GM18868 (cell line): ENCODE measurements around the gene RAB33B.
A peak's percentile ranks its signal among the peaks of the same experiment; 100 is the strongest.
"Not testable (repeated sequence)": the region's sequence is repeated elsewhere in the genome, so short reads cannot be mapped to it uniquely, and the experiment has no call there.

Experiments used
- ATAC-seq: cut with Tn5 transposase; IDR thresholded peaks from one replicate; pipeline ENCODE4 v1.9.1; 2021; ENCODE audit warnings: mild to moderate bottlenecking, moderate library complexity; ENCODE audit not compliant: unreplicated experiment

The RAB33B gene

DNA sequence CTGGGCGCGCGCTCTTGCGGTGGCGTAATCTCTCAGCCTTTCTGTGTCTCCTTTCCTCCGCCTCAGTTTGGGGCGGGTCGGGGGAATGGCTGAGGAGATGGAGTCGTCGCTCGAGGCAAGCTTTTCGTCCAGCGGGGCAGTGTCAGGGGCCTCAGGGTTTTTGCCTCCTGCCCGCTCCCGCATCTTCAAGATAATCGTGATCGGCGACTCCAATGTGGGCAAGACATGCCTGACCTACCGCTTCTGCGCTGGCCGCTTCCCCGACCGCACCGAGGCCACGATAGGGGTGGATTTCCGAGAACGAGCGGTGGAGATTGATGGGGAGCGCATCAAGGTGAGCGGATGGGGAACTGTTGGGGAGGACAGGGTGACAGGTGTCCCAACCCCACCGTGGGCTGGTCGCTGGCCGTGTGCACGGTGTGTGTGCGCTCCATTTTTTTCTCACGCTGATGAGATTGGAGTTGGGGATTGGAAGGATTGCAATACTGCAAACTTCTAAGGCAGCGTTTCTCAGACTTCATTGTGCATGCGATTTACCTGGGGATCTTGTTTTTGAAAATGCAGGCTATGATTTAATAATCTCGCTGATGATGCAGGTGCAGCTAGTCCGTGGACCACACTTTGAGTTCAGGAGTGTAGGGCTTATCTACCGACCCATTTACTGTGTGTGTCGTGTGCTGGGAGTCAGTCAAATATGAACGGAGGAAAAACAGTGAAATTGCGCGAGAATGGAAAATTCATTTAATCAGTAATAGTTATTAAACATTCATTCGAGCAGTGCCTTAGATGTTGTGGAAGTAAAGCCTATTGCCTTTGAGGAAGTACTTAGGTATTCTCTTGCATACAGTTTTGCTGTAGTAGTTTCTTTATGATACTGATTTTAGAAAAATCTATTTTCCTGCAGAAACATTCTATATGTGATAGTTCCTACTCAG is at the start of gene RAB33B:
RAB33B (plus strand) TSS at position 11 of the 935 bp plus-strand sequence; CDS start at position 86, 75 bp downstream.
- ATAC-seq: peak; percentile 3

DNA sequence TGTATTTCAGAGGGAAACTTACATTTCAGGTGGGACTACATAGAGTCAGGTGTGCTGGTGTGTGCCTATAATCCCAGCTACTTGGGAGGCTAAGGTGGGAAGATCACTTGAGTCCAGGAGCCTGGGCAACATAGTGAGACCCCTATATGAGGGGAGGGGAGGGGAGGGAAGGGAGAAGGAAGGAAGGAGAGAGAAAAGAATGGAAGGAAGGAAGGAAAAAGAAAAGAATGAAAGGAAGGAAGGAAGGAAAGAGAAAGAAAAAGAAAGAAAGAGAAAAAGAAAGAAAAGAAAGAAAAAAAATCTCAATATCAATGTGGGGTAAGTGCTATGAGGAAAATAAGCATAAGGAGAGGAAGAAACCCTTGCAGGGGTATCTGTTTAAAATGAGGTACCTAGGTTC is 43.6 kb upstream of the RAB33B start:
- ATAC-seq: no peak

DNA sequence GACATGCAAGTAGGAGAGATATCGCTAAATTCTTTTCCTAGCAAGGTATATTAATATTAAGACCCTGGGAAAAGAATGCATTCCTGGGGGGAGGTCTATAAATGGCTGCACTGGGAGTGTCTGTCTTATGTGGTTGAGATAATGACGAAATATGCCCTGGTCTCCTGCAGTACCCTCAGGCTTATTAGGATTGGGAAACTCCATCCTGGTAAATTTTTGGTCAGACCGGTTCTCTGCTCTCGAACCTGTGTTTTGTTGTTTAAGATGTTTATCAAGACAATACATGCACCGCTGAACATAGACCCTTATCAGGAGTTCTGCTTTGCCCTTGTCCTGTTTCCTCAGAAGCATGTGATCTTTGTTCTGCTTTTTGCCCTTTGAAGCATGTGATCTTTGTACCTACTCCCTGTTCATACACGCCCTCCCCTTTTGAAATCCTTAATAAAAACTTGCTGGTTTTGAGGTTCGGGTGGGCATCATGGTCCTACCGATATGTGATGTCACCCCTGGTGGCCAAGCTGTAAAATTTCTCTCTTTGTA is 39.2 kb upstream of the RAB33B start:
- not testable (repeated sequence) for ATAC-seq

DNA sequence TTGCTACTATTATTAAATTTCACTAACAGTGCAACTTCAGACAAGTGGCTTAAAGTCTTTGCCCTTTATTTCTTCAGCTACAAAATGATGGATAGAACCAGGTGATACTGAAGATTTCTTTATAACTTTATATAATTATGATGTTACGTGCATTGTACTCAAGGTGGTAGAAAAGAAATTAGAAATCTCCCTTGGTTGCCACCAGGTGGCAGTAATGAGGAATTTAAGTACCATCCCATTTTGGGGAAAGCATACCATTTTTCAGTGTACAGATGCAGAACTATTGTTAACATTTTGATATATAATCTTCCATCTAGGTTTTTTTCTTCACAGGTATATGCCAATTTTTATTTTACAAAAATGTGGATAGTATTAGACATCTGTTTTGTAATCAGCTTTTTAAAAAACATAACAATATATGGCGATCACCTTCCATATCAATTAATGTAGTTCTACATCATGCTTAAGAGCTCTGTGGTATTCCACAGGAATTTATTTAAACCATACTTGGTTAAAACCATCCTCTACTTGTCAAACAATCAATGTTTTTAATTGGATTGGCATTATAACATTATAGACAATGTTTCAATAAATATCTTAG is 37.7 kb upstream of the RAB33B start:
- no peak for ATAC-seq

DNA sequence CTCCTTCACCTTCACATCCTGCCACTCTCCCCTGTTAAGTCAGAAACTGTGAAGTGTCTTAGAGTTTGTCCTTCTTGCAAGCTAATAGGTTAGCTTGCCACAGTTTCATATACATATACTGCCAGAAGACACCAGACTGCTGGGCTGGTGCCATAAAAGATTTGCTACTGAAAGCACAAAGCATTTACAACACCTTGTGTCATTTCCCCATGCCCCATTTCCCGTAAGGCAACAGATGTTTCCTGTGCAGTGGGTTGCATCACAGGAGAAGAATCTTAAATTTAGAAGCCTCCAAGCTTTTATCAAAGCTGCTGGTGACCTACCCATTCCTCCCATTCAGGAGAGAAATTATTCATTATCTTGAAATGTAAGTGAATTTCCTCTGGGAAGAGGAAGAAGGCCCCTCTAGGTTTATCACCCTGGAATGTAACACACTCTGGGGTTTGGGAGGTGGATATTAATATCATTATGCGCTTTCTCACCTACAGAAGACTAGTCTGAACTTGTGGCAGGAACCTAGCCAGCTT is 34.5 kb upstream of the RAB33B start:
- peak; percentile 78 for ATAC-seq

DNA sequence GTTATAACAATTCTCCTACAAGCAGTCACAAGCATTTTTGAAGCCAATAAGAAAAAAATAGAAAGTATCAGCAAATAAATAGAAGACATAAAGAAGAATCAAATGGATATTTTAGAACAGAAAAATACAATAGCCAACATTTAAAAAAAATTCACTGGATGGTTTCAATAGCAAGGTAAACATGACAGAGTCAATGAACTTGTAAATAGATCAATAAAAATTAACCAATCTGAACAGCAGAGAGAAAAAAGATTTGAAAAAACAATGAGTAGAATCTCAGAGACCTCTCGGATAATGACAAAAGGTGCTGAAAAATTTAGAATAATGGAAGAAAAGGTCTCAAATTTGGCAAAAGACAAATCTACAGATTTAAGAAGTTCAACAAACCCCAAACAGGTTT is 33.3 kb upstream of the RAB33B start:
- ATAC-seq: no peak

DNA sequence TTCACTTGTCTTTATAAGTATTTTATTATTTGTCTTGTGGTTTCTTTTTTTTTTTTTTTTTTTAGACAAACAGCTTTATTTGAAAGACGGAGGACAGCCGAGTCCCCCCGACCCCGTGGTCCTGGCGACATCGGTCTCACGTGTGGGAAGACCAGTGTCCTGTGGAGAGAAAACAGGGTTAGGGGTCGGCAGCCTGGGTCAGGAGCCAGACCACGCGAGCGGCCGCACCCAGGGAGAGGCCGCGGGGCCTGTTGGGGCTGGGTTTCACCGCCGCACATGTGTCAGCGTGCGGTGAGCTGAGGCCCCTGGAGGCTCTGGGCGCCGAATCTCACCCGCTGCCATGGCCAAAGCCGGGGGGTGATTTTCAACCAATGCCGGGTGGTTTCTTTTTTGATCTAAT is 17.8 kb upstream of the RAB33B start:
- no peak for ATAC-seq

DNA sequence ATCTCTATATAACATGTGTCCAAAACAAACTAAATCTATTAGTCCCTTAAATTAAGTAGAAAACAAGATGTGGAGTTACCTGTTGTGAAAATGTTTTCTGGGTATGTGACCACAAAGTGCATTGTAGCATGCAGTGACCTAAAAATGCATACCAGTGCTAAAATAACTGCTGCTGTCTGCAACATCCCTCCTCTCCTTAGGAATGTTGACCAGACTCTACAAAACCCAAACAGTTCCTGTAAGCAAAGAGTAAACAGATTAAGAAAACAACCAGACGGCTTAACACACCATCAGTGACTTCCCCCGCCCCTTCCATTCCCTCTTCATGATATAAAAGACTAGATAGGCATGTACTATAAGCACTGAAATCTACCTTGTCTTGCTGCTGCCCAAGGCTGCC is 15.8 kb upstream of the RAB33B start:
- no peak for ATAC-seq

DNA sequence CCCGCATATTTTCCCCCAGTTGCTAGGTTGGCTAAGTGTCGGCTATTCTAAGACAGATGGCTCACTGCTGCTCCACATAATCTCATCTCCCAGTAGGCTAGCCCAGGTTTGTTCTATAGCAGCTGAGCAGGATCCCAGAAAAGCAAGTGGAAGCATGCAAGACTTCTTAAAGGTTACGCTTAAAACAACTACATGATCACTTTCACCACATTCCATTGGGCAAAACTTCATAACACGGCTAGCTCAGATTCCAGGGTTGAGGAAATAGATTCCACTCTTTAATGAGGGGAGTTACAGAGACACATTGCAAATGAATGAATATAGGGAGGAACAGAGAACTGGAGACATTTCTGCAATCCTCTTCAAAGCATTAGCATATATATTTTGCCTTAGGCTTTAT is 12.9 kb upstream of the RAB33B start:
- no peak for ATAC-seq

DNA sequence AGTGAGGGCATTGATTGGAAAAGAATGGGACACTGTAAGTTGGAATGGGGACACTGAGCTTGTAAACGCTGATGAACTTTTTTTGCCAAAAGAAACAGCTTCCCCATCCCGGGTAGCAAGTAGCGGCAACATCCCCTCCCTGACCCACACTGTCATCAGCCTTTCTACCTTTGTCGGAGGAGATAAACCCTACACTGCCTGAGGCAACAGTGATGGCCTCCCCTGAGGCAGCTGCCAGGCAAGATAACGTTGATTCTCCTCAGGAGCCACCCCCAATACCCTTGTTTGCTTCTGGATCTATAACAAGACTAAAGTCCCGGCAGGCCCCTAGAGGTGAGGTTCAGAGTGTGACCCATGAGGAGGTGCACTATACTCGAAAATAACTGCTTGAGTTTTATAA is 10.3 kb upstream of the RAB33B start:
- no peak for ATAC-seq

DNA sequence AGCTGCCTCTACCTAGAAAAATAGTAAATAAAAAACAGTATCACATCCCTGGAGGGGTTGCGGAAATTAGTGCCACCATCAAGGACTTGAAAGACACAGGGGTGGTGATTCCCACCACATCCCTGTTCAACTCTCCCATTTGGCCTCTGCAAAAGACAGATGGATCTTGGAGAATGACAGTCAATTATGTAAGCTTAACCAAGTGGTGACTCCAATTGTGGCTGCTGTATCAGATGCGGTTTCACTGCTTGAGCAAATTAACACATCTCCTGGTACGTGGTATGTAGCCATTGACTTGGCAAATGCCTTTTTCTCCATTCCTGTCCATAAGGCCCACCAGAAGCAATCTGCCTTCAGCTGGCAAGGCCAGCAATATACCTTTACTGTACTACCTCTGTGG is 9.0 kb upstream of the RAB33B start:
- ATAC-seq: not testable (repeated sequence)

DNA sequence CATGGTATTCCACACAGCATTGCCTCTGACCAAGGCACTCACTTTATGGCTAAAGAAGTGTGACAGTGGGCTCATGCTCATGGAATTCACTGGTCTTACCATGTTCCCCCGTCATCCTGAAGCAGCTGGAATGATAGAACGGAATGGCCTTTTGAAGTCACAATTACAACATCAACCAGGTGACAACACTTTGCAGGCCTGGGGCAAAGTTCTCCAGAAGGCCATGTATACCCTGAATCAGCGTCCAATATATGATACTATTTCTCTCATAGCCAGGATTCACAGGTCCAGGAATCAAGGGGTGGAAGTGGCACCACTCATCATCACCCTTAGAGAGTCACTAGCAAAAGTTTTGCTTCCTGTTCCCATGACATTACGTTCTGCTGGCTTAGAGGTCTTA is 6.8 kb upstream of the RAB33B start:
- not testable (repeated sequence) for ATAC-seq

DNA sequence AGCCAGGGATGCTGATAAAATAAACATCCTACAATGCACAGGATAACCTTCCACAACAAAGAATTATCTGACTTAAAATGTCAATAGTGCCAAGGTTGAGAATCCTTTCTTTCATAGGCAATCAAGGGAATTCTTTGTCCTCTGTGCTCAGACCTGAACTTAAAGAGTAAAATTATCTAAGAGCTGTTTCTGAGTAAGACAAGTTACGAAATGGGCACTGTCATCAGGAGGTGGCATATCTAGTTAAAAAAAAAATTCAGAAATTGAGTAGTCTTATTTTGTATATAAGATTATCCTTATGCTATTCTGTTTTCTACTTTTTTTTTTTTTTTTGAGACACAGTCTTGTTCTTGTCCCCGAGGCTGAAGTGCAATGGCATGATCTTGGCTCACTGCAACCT is 3.3 kb upstream of the RAB33B start:
- ATAC-seq: no peak

DNA sequence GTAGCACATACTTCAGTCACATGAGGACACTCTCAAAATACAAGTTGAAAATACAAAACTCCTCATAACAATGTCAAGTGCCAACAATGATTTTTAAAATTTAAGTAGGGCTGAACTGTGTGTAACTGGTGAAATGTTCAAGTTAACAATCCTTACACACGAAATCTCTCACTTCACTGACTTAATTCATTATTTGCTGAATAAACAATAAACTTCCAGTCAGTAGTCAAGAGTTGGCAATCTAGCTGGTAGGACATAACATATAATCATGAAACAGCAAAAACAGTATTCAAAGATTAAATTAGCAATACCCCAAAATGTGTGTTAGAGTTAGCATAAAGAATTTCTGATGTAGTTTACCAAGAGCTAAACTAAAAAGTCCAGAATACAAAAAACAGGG is 1.9 kb upstream of the RAB33B start:
- no peak for ATAC-seq

DNA sequence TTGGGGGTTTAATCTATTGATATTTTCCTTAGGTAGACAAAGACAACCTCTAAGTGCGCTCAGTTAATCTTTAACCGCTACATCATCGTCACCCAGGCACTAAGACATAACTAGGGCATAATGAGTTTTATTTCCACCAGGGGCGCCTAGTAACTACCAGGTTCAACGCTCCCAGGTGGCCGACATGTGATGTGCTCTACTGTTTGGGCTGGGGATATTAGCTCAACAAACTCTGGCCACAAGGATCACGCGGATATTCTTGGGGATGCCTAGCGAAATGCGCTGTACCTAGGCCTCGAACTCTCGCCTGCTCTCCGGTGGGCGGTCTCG is 915 bp upstream of the RAB33B start:
- ATAC-seq: peak; percentile 50

DNA sequence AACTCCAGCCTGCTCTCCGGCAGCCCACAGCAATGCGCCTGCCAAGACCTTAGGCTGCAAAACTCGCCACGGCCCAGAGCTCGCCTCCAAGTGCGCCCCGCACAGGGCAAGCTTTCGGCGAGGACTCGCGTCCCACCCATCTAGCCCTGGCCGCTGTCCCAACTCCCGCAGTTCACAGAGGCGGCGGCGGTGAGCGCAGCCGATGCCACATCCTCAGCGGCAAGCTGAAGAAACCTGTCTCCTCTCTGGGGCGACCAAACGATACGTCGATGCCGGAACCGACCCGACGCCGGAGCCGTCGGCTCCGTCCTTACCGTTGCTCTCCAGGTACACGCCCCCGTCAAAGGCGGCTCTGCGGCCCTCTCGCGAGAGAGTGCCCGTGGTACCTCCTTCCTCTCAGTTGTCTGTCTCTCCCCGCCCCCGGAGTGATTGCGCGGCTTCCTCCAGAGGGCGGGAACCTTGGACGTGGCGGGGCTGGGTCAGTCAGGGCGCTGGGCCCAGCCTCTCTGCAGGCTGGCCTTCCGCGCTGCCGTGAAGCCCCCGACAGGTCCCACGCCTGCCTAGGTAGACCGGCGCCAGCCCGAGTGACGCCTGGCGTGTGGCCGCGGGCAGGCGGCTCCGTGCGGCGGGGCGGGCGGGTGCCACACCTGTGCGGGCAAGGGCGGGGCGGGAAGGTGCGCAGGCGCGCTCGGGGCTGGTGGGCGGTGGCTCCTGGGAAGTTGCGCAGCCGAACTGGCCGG is 380 bp upstream of the RAB33B start:
- ATAC-seq: peak; percentile 88

DNA sequence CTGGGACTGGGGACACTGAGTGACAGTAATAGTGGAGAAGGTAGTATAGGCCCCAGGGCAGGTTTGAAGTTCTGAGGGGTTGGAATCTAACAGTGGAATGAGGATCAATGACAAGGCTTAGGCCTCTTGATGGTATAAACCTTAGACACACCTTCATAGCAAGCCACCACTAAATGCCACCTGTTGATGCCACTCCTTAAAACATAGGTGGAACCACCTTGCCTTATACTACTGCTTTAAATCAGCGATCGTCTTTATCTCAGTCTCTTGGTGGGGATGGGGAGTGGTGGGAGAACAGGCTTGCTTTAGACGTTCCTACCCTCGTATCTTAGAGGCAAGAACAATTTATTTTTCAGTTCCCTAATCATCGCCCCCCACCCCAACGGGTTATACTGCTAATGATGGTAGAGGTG is 1.2 kb downstream of the RAB33B start:
- no peak for ATAC-seq

DNA sequence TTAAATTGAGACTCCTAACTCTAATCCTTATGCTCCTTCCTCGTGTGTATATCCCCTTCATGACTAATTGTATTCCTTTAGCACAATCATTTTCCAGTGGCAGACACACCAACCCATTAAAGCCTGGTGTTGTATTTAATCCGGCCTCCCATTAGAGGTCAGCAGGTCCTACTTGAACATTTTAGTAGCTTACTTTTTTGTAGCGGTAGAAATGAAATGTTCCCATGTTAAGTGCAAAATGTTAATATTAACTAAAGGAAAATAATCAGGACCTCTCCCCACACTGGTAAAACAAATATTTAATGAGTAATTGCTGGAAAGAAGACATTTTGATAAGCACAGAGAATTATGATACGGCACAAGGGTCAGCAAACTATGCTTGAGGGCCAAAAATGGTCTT is 3.4 kb downstream of the RAB33B start:
- no peak for ATAC-seq

DNA sequence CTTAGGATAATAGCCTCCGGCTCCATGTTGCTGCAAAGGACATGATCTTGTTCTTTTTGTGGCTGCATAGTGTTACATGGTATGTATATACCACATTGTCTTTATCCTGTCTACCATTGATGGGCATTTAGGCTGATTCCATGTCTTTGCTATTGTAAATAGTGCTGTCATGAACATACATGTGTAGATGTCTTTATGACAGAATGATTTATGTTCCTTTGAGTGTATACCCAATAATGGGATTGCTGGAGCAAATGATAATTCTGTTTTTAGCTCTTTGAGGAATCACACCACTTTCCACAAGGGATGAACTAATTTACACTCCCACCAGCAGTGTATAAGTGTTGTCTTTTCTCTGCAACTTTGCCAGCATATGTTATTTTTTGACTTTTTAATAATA is 4.6 kb downstream of the RAB33B start:
- no peak for ATAC-seq

DNA sequence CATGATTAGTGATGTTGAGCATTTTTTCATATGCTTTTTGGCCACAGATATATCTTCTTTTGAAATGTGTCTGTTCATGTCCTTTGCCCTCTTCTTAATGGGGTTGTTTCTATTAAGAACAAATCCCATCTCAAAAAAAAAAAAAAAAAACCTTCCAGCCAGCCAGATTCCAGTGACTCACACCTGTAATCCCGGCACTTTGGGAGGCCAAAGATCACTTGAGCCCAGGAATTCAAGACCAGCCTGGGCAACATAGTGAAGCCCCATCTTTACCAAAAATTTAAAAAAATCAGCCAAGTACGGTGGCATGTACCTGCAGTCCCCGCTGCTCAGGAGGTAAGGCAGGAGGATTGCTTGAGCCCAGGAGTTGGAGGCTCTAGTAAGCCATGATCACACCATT is 5.1 kb downstream of the RAB33B start:
- no peak for ATAC-seq

DNA sequence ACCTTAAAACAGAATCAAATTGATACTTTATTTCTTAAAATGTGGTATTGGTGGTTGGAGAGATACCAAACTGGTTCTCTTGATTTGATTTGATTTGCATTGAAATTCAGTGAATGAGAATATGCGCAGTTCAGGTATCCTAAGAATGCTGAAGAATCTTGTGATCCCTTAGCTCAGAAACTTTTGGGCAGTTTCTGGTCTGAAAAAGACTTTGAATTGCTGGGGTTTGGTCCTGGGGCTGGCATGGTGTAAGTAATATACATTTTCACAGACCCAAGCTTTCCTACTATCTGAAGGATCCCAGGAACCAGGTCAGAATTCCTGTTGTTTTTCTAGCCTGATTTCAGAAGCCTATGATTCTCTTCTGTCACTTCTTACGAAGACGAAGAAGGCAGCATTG is 6.6 kb downstream of the RAB33B start:
- no peak for ATAC-seq
